HG02973 (cell line): Measurements from ENCODE around the gene CCDC71L.

Source experiments
- ATAC-seq: cut with Tn5 transposase; IDR thresholded peaks from one replicate; pipeline ENCODE4 v1.9.1; 2021; ENCODE audit warnings: moderate library complexity; ENCODE audit not compliant: unreplicated experiment

The CCDC71L gene

GRCh38 chr7:106659166-106659962 lies 1.6 kb downstream of the CCDC71L start:
- no peak for ATAC-seq

- ATAC-seq, result no peak
Measured at GRCh38 chr7:106658316-106659165, 2.4 kb downstream of the CCDC71L start.

- no peak for ATAC-seq
Measured at GRCh38 chr7:106657085-106657991, 3.6 kb downstream of the CCDC71L start.

GRCh38 chr7:106655703-106656498 lies 5.1 kb downstream of the CCDC71L start:
- no peak for ATAC-seq

GRCh38 chr7:106653488-106653887 lies 7.5 kb downstream of the CCDC71L start:
- no peak for ATAC-seq

- no peak for ATAC-seq
Measured at GRCh38 chr7:106652909-106653308, 8.0 kb downstream of the CCDC71L start.

- ATAC-seq, result no peak
Measured at GRCh38 chr7:106652092-106652491, 8.9 kb downstream of the CCDC71L start.

- ATAC-seq, result no peak
Measured at GRCh38 chr7:106646256-106646655, 14.7 kb downstream of the CCDC71L start.

GRCh38 chr7:106644999-106645398 lies 16.0 kb downstream of the CCDC71L start:
- ATAC-seq, result no peak

- ATAC-seq, result no peak
Measured at GRCh38 chr7:106643216-106644000, 17.6 kb downstream of the CCDC71L start.

GRCh38 chr7:106641416-106641815 lies 19.5 kb downstream of the CCDC71L start:
- ATAC-seq, result no peak

- no peak for ATAC-seq
Measured at GRCh38 chr7:106640368-106641141, 20.4 kb downstream of the CCDC71L start.

- no peak for ATAC-seq
Measured at GRCh38 chr7:106639476-106640334, 21.3 kb downstream of the CCDC71L start.

- no peak for ATAC-seq
Measured at GRCh38 chr7:106635411-106635810, 25.5 kb downstream of the CCDC71L start.

GRCh38 chr7:106634958-106635357 lies 26.0 kb downstream of the CCDC71L start:
- no peak for ATAC-seq

- ATAC-seq, result no peak
Measured at GRCh38 chr7:106630648-106631047, 30.3 kb downstream of the CCDC71L start.

- ATAC-seq, result no peak
Measured at GRCh38 chr7:106629516-106629915, 31.4 kb downstream of the CCDC71L start.
